Small intestine (tissue), 7 donors: ENCODE measurements around the gene TNN. TPM values are rescaled to one million over a fixed set of nuclear protein-coding genes. Genes with fewer than 3 reads are reported as not detected.
"Not testable (repeated sequence)": the region's sequence is repeated elsewhere in the genome, so short reads cannot be mapped to it uniquely, and the experiment has no call there.

Experiments
- DNase-seq, 2 donors: peaks; one replicate each; pipeline versions ENCODE4 v3.0.0 to v3.0.0-alpha.2; 2013
- FAIRE-seq: peaks from 2 replicates; lab custom pipeline; 2012; peaks lifted over from hg19 to GRCh38; lab: Jason Lieb, UNC
- H3K27ac ChIP-seq, 3 donors: one replicate each; pipeline ENCODE4 v1.5.1; 2013; ENCODE audit warnings: low read length in 2 of 3, mild to moderate bottlenecking in 2 of 3, control low read depth in 1 of 3, inconsistent platforms in 1 of 3, low read depth in 1 of 3, moderate library complexity in 1 of 3
- H3K27me3 ChIP-seq, 3 donors: one replicate each; pipeline ENCODE4 v1.6.1; 2013; ENCODE audit warnings: low read length in 3 of 3, inconsistent platforms in 1 of 3; ENCODE audit not compliant: control insufficient read depth in 3 of 3, insufficient read depth in 3 of 3
- H3K36me3 ChIP-seq, 3 donors: one replicate each; pipeline ENCODE4 v1.6.1; 2013; ENCODE audit warnings: low read length in 3 of 3, inconsistent platforms in 1 of 3, low read depth in 1 of 3, mild to moderate bottlenecking in 1 of 3, moderate library complexity in 1 of 3; ENCODE audit not compliant: control insufficient read depth in 3 of 3, insufficient read depth in 2 of 3
- H3K4me1 ChIP-seq, 3 donors: one replicate each; pipeline ENCODE4 v1.6.1; 2013; ENCODE audit warnings: low read length in 2 of 3, inconsistent platforms in 1 of 3, low read depth in 1 of 3, mild to moderate bottlenecking in 1 of 3, moderate library complexity in 1 of 3; ENCODE audit not compliant: control insufficient read depth in 3 of 3, insufficient read depth in 2 of 3
- H3K4me3 ChIP-seq, 3 donors: one replicate each; pipeline ENCODE4 v1.5.1; 2013; ENCODE audit warnings: low read length in 3 of 3, control low read depth in 1 of 3, inconsistent platforms in 1 of 3, low read depth in 1 of 3, mild to moderate bottlenecking in 1 of 3, moderate library complexity in 1 of 3
- H3K9me3 ChIP-seq, 2 donors: one replicate each; pipeline ENCODE4 v1.6.1; 2013; ENCODE audit warnings: low read depth in 1 of 2, low read length in 1 of 2; ENCODE audit not compliant: control insufficient read depth in 2 of 2, insufficient read depth in 1 of 2
- WGBS, 3 donors: extraction: QIAGEN DNeasy Blood & Tissue Kit; methylation state at CpG; one replicate each; pipeline ENCODE4 v1.1.7; 2013; 5-methylcytosine and 5-hydroxymethylcytosine counted together
- polyA plus RNA-seq, 4 donors: library from polyadenylated mRNA; stranded (reverse) in 3 of 4; unstranded in 1 of 4; fragments of 200-250 nt in 3 of 4; fragments of 120-200 nt in 1 of 4; gene quantifications; one replicate each; pipeline versions ENCODE4 v1.2.1 to v1.2.3, GENCODE V29; 2013
- donor health status: healthy with polysubstance abuse.
- donor health status: control.
- donor health status: control.
- donor health status: Bipolar disorder and iron deficiency.
- donor health status: healthy.

The TNN gene
- polyA plus RNA-seq, 4 donors = 0.01 to 0.28 TPM; not detected in 2

DNA sequence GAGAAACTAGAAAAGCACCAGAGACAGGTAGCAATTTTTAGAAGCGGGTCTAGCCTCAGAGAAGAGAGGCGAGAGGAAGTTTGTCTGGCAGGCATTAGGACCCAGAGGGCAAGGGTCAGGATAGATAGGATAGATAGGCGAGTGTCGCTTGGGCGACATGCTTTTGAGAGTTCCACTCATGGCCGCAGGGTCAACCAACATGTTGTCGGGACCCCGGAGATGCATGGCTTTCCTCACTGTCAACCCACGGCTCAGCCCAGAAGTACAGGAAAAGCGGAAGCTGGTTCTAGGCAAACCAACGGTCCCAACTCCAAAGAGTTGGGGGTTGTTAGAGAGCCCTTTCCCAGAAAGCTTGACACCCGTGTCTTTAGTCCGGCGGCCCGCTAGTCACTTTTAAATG, 38.9 kb downstream of the TNN start:
- DNase-seq, H3K4me1 ChIP-seq, H3K27ac ChIP-seq, H3K9me3 ChIP-seq, H3K27me3 ChIP-seq, H3K4me3 ChIP-seq, FAIRE-seq, H3K36me3 ChIP-seq: not testable (repeated sequence)
- 89 to 93% (median 92%) methylated on average over 15 of the region's 15 CpGs for WGBS, 3 donors

DNA sequence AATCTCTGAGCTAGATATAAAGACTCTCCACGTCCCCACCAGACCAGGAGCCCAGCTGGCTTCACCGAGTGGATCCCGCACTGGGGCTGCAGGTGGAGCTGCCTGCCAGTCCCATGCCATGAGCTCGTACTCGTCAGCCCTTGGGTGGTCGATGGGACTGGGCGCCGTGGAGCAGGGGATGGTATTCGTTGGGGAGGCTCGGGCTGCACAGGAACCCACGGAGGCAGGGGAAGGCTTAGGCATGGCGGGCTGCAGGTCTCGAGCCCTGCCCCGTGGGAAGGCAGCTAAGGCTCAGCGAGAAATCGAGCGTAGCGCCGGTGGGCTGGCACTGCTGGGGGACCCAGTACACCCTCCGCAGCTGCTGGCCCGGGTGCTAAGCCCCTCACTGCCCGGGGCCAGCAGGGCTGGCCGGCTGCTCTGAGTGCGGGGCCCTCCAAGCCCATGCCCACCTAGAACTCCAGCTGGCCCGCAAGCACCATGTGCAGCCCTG, 40.7 kb downstream of the TNN start:
- H3K4me1 ChIP-seq, DNase-seq, FAIRE-seq, H3K27ac ChIP-seq, H3K4me3 ChIP-seq, H3K9me3 ChIP-seq, H3K36me3 ChIP-seq, H3K27me3 ChIP-seq: not testable (repeated sequence)
- 95 to 96% (median 95%) methylated on average over 13 to 25 of the region's 25 CpGs for WGBS, 3 donors

DNA sequence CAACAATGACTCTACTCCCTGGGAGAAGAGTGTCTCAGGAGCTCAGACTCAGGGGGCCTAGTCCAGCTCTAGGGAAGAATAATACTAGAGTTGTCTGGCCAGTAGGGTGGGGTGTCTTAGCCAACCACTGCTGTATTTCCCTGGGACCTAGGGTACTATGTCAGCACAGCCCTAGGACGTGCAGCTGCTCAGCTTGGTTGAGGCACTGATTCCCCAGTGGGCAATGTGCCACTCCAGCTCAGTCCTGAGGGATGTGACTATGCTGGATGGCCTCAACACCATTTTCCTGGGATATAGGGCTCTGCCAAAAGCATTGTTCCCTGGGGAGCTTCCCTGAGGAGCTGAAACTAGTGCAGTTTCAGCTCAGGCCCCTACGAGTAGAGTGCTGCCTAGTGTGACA, 47.4 kb downstream of the TNN start:
- H3K27ac ChIP-seq = no peak overlapping the region
- no peak for DNase-seq
- peaks cover 0 to 8% (median 0%) of the 10 kb centered on the region in 3 donors for H3K4me1 ChIP-seq
- H3K36me3 ChIP-seq = no peaks in the 10 kb centered on the region
- WGBS, 3 donors = 75 to 81% (median 76%) methylated on average over 2 of the region's 2 CpGs
- FAIRE-seq = no peak
- H3K9me3 ChIP-seq = peaks cover 2 to 13% of the 10 kb centered on the region in 2 donors
- no peaks in the 10 kb centered on the region for H3K27me3 ChIP-seq
- no peak overlapping the region for H3K4me3 ChIP-seq

DNA sequence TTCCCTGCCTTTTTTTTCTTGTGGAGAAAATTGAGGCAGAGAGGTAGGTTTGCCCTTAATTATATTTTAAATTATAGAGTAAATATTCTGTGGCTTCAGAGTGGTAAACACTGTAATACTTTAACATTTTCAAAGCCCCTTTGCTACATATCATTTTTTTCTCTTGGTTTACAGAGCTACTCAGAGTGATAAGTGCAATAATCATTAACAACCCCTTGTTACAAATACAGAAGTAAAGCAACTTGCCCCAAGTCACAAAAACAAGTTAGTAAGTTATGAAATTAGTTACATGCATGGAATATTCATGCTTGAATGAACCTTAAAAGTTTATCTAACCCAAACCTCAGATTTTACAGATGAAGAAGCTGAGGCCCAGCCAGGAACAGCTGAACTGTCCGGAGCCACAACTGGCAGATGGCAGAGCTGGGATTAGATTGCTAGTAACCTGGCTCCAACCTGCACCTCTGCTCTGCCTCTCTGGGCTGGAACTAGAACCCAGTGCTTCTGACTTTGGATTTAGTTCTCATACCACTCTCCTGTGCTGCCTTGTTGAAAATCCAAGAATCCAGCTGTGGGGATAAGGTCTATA, 48.7 kb downstream of the TNN start:
- peaks cover 0 to 8% (median 0%) of the 10 kb centered on the region in 3 donors for H3K4me1 ChIP-seq
- H3K27me3 ChIP-seq = no peaks in the 10 kb centered on the region
- H3K9me3 ChIP-seq = peaks cover 2 to 13% of the 10 kb centered on the region in 2 donors
- no peaks in the 10 kb centered on the region for H3K36me3 ChIP-seq
- 81 to 94% (median 85%) methylated on average over 1 of the region's 1 CpG for WGBS, 3 donors
- FAIRE-seq = no peak
- no peak overlapping the region for H3K4me3 ChIP-seq
- peak in 1 of 2 donors; percentile 5 for DNase-seq
- H3K27ac ChIP-seq = no peak overlapping the region

DNA sequence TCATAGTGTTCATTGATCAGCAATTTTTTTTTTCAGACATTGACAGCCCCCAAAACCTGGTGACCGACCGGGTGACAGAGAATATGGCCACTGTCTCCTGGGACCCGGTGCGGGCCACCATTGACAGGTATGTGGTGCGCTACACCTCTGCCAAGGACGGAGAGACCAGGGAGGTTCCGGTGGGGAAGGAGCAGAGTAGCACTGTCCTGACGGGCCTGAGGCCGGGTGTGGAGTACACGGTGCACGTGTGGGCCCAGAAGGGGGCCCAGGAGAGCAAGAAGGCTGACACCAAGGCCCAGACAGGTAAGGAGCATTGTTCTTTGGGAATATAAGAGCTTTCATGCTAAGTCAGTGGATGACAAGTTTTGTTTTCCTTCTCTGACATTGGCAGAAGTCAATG, 49.3 kb downstream of the TNN start:
- FAIRE-seq = no peak
- no peak for DNase-seq
- peaks cover 2 to 13% of the 10 kb centered on the region in 2 donors for H3K9me3 ChIP-seq
- H3K4me3 ChIP-seq = no peak overlapping the region
- no peak overlapping the region for H3K27ac ChIP-seq
- WGBS, 3 donors = 79 to 83% (median 80%) methylated on average over 11 of the region's 11 CpGs
- H3K4me1 ChIP-seq = peaks cover 0 to 8% (median 0%) of the 10 kb centered on the region in 3 donors
- no peaks in the 10 kb centered on the region for H3K36me3 ChIP-seq
- H3K27me3 ChIP-seq = no peaks in the 10 kb centered on the region

DNA sequence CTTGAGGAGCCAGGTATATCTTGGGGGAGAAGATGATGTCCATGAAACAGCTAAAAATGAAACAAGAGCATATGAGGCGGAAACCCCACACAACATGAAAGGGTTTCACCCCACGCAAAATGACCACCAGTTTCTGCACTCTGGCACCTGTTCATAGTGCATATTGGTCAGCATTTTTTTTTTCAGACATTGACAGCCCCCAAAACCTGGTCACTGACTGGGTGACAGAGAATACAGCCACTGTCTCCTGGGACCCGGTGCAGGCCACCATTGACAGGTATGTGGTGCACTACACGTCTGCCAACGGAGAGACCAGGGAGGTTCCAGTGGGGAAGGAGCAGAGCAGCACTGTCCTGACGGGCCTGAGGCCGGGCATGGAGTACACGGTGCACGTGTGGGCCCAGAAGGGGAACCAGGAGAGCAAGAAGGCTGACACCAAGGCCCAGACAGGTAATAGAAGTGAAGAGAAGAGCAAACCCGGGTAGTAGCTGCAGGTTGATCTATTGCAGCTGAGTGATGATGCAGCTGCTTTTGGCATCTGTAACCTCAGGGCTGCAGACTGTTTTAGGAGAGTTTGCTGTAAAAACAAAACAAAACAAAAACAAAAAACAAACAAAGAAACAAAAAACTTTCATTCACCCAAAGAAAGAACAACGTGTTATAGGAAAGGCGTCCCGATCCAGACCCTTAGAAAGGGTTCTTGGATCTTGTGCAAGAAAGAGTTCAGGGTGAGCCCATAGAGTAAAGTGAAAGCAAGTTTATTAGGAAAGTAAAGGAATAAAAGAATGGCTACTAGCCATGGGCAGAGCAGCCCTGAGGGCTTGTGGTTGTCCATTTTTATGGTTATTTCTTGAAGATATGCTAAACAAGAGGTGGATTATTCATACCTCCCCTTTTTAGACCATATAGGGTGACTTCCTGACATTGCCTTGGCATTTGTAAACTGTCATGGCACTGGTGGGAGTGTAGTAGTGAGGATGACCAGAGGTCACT, 51.0 kb downstream of the TNN start:
- WGBS, 3 donors = 85 to 86% (median 85%) methylated on average over 13 of the region's 13 CpGs
- no peak overlapping the region for H3K4me3 ChIP-seq
- H3K27ac ChIP-seq = no peak overlapping the region
- peaks cover 0 to 8% (median 0%) of the 10 kb centered on the region in 3 donors for H3K4me1 ChIP-seq
- H3K36me3 ChIP-seq = no peaks in the 10 kb centered on the region
- H3K9me3 ChIP-seq = peaks cover 2 to 10% of the 10 kb centered on the region in 2 donors
- DNase-seq (no peak), FAIRE-seq (no peak)
- no peaks in the 10 kb centered on the region for H3K27me3 ChIP-seq

DNA sequence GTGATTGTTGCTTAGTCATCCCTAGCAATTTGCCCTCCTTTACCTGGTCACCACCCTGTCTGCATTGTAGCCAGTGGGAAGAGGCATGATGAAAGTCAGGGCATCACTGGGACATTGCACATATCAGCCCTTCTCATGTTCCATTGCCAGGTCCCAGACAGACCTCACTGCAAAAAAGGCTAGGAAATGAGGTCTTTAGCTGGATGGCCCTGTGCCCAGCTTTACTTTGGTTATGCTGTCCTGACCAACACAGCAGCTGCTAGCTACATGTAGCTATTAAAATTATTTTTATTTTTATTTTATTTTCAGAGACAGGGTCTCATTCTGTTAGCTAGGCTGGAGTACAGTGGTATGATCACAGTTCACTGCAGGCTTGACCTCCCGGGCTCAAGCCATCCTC, 52.9 kb downstream of the TNN start:
- Histone ChIP-seq H3K4me3 (no peak overlapping the region), H3K36me3 (no peaks in the 10 kb centered on the region), H3K27ac (no peak overlapping the region), H3K9me3 (no peaks in the 10 kb centered on the region), H3K27me3 (no peaks in the 10 kb centered on the region), H3K4me1 (peaks cover 0 to 8% (median 0%) of the 10 kb centered on the region in 3 donors)
- FAIRE-seq (no peak), DNase-seq (no peak)
- WGBS, 3 donors = 86 to 92% (median 89%) methylated on average over 1 of the region's 1 CpG

DNA sequence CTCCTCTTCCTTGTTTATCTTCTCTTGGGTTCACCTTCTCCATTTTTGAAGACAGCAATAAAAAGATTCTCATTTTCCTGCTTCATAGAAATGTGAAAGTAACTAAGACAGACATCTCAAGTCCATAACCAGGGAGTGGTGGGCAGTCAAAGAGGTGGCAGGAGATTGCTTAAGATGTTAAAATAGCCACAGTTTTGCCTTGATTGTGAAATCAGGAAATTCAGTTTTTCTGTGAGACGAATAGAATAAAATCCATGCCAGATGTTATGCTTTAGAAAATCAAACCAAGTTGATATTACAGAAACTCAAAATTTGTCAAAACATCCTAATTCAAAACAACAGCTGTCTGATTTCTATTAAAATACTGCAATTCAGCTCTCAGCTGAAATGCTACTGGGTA, 57.2 kb downstream of the TNN start:
- H3K4me1 ChIP-seq = peaks cover 0 to 4% (median 3%) of the 10 kb centered on the region in 3 donors
- FAIRE-seq (no peak), DNase-seq (no peak)
- no peak overlapping the region for H3K27ac ChIP-seq
- H3K36me3 ChIP-seq = no peaks in the 10 kb centered on the region
- no peaks in the 10 kb centered on the region for H3K9me3 ChIP-seq
- H3K4me3 ChIP-seq = no peak overlapping the region
- WGBS, 3 donors = 42 to 81% (median 68%) methylated on average over 1 of the region's 1 CpG
- no peaks in the 10 kb centered on the region for H3K27me3 ChIP-seq
